Measurements from ENCODE around the gene SLC24A4.

Gene SLC24A4

DNA sequence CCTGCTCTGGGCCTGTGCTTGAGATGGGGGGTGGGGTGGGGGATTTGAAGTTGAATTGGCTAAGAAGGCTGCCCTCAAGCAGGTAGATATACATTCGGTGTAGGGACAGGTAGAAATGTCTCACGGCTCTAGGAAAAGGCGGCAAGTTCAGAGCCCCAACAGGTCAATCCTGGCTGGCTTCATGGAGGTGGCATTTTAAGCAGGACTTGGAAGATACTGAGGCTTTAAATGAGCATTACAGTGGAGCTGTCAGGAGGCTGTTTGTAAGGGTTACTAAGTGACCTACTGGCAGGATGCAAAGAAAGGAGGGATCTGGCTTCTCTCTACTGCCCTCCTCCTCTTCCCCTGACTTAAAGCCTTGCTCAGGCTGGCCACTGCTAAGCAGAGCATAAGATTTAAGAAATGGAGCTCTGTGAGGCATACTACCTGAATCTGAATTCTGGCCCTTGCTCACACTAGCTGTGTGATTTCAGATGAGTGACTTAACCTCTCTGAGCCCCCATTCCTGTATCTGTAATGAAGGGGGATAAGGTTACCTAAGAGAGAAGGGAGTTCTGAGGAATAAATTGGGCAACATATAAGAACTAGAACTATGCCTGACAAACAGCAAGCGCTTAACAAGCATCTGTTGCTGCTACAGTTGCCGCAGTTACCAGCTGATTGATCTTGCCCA lies 61.6 kb downstream of the SLC24A4 start:
- DNase-seq (ENCODE audit: low read depth in 1 of 2, low spot score in 1 of 2) = no peak
- TF ChIP-seq POLR2AphosphoS5 (IDR thresholded peaks at IDR 0.05; ENCODE audit: low read depth) = no peak
- no peak for TF ChIP-seq SPI1 (IDR thresholded peaks at IDR 0.05; ENCODE audit: borderline replicate concordance, low read depth)
- TF ChIP-seq, protein P1, sequence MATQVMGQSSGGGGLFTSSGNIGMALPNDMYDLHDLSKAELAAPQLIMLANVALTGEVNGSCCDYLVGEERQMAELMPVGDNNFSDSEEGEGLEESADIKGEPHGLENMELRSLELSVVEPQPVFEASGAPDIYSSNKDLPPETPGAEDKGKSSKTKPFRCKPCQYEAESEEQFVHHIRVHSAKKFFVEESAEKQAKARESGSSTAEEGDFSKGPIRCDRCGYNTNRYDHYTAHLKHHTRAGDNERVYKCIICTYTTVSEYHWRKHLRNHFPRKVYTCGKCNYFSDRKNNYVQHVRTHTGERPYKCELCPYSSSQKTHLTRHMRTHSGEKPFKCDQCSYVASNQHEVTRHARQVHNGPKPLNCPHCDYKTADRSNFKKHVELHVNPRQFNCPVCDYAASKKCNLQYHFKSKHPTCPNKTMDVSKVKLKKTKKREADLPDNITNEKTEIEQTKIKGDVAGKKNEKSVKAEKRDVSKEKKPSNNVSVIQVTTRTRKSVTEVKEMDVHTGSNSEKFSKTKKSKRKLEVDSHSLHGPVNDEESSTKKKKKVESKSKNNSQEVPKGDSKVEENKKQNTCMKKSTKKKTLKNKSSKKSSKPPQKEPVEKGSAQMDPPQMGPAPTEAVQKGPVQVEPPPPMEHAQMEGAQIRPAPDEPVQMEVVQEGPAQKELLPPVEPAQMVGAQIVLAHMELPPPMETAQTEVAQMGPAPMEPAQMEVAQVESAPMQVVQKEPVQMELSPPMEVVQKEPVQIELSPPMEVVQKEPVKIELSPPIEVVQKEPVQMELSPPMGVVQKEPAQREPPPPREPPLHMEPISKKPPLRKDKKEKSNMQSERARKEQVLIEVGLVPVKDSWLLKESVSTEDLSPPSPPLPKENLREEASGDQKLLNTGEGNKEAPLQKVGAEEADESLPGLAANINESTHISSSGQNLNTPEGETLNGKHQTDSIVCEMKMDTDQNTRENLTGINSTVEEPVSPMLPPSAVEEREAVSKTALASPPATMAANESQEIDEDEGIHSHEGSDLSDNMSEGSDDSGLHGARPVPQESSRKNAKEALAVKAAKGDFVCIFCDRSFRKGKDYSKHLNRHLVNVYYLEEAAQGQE (IDR thresholded peaks at IDR 0.05; ENCODE audit: insufficient replicate concordance, low read depth) = no peak
- TF ChIP-seq GABPA (IDR thresholded peaks at IDR 0.05; ENCODE audit: low read depth) = no peak
- TF ChIP-seq, protein P2, sequence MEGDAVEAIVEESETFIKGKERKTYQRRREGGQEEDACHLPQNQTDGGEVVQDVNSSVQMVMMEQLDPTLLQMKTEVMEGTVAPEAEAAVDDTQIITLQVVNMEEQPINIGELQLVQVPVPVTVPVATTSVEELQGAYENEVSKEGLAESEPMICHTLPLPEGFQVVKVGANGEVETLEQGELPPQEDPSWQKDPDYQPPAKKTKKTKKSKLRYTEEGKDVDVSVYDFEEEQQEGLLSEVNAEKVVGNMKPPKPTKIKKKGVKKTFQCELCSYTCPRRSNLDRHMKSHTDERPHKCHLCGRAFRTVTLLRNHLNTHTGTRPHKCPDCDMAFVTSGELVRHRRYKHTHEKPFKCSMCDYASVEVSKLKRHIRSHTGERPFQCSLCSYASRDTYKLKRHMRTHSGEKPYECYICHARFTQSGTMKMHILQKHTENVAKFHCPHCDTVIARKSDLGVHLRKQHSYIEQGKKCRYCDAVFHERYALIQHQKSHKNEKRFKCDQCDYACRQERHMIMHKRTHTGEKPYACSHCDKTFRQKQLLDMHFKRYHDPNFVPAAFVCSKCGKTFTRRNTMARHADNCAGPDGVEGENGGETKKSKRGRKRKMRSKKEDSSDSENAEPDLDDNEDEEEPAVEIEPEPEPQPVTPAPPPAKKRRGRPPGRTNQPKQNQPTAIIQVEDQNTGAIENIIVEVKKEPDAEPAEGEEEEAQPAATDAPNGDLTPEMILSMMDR (IDR thresholded peaks at IDR 0.05; ENCODE audit: insufficient read depth, low read length) = no peak
- Histone ChIP-seq H3K27ac (replicated peaks) (no peak overlapping the region), H3K4me3 (replicated peaks; ENCODE audit: insufficient read depth, low read length) (no peak overlapping the region), H3K27me3 (ENCODE audit: insufficient read depth, poor library complexity, severe bottlenecking) (no peaks in the 10 kb centered on the region)

DNA sequence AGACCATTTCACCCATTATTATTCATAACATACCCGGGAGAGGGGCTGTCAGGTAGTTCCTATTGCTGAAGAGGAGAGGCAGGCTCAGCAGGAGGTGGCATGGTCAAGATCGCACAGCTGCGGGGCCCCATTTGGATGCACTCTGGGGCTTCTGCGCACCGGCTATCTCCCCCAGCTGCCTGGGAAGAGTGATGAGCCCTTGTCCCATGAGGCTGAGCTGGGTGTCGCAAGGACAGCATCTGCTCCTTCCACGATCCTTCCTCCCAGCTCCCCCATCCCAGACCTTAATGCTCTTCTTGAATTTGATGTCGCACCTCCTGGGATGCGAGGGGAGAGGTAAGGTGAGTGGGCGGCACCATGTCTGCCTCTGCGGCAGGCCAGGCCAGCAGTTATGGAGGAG lies 62.6 kb downstream of the SLC24A4 start:
- TF ChIP-seq, protein P1 (IDR thresholded peaks at IDR 0.05; ENCODE audit: insufficient replicate concordance, low read depth) = no peak
- TF ChIP-seq, protein P2 (IDR thresholded peaks at IDR 0.05; ENCODE audit: insufficient read depth, low read length) = no peak
- no peak for TF ChIP-seq SPI1 (IDR thresholded peaks at IDR 0.05; ENCODE audit: borderline replicate concordance, low read depth)
- TF ChIP-seq POLR2AphosphoS5 (IDR thresholded peaks at IDR 0.05; ENCODE audit: low read depth) = no peak
- no peak for TF ChIP-seq GABPA (IDR thresholded peaks at IDR 0.05; ENCODE audit: low read depth)
- Histone ChIP-seq H3K4me3 (replicated peaks; ENCODE audit: insufficient read depth, low read length) (no peak overlapping the region), H3K27ac (replicated peaks) (no peak overlapping the region), H3K27me3 (ENCODE audit: insufficient read depth, poor library complexity, severe bottlenecking) (no peaks in the 10 kb centered on the region)
- DNase-seq (ENCODE audit: low read depth in 1 of 2, low spot score in 1 of 2) = peak in 1 of 2 experiments; percentile 45

DNA sequence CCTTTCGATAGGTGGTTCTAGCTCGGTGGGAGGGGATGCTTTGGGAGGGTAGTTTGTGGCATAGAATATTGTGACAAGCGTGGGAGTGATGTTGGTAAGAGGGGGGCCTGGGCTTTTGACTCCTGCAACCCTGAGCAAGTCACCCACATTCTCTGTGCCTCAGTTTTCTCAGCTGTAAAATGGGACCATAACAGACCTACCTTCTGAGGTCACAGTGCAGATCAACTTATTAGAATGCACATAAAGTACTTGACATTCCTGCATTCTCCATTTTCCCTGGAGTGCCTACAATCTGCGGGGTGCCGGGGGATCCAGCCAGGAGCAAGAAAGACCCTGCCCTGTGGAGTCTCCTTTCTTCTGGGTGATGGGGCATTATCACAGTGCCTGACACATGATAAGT lies 63.2 kb downstream of the SLC24A4 start:
- Histone ChIP-seq H3K4me3 (replicated peaks; ENCODE audit: insufficient read depth, low read length) (no peak overlapping the region), H3K27ac (replicated peaks) (peak overlapping the region; percentile 59), H3K27me3 (ENCODE audit: insufficient read depth, poor library complexity, severe bottlenecking) (no peaks in the 10 kb centered on the region)
- TF ChIP-seq POLR2AphosphoS5 (IDR thresholded peaks at IDR 0.05; ENCODE audit: low read depth) (no peak), GABPA (IDR thresholded peaks at IDR 0.05; ENCODE audit: low read depth) (no peak), SPI1 (IDR thresholded peaks at IDR 0.05; ENCODE audit: borderline replicate concordance, low read depth) (no peak)
- TF ChIP-seq, protein P2 (IDR thresholded peaks at IDR 0.05; ENCODE audit: insufficient read depth, low read length) = no peak
- TF ChIP-seq, protein P1 (IDR thresholded peaks at IDR 0.05; ENCODE audit: insufficient replicate concordance, low read depth) = no peak
- no peak for DNase-seq (ENCODE audit: low read depth in 1 of 2, low spot score in 1 of 2)
